ENCODE data around the gene AGFG1.

The AGFG1 gene

DNA sequence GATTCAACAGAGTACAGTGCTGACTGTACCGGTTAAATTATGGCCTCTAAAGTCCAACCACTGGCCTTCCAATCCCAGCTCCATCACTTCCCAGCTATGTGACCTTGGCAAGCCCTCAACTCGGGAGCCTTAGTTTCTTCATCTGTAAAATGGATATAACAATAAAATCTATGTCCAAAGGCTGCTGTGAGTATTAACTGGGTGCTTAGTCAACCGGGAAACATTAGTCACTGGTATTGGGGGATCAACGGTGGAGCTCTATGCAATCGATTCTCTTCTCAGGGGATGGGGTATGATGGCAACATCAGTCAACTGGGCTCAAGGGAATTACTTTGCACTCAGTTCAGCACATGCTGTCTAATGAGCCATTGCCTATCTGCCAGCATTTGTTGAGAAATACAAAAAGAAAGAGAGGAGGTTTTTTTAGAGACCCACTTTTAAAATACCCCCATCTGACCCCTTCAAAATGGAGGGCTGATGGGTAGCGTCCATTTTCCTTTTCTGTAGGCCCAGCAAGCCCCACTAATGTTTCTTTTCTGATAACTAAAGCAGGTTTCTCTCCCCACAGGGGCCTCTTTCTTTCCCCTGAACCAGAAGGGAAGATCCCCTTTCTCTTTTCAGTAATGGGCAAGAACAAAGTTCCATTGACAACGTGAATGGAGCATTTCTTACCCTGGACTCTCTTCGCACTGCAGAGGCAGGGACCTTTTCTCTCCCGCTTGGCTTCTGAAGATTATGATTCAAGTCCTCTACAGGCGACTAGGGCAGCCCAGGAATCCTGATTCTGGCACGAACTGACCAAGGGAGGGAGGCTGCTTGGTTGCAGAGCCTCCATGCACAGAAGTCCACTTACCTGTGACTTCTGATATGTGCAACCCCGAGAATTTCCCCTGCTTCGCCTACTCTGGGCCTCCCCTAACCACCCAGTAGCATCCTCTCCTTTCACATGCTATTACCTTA lies 8.7 kb upstream of the AGFG1 start:
- FAIRE-seq, result no peak

DNA sequence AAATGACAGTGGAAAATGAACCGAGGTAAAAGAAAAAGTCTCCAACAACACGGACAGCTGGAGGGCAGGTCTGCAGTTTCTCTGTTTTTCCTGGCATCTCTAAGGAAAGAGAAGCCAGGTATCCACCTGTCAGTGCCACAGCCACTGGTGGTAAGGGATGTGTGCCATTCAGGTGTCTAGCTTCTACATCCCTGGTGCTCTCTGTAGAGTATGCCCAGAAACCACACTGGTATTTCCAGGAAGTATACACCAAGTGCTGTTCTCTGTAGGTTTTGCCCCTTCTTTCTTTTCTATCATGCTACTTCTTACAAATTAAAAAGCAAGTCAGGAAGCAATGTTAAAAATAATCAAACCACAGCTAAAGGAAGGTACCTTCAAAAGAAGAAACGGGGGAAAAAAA lies 7.6 kb upstream of the AGFG1 start:
- no peak for FAIRE-seq

DNA sequence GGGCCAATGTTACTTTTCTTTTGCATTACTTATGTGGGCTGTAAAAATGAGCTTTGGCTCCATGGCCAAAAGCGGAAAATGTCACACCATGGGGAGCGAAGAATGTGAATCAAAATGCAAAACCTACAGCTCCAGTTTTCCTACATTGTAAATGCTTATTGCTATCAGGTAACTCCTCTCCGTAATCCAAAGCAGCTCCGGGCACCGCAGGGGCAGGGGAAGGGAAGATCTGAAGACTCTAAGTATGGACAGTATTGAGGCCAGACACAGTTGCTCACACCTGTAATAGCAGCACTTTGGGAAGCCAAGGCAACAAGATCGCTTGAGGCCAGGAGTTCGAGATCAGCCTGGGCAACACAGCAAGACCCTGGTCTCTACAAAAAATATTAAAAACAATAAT lies 7.1 kb upstream of the AGFG1 start:
- FAIRE-seq, result no peak

DNA sequence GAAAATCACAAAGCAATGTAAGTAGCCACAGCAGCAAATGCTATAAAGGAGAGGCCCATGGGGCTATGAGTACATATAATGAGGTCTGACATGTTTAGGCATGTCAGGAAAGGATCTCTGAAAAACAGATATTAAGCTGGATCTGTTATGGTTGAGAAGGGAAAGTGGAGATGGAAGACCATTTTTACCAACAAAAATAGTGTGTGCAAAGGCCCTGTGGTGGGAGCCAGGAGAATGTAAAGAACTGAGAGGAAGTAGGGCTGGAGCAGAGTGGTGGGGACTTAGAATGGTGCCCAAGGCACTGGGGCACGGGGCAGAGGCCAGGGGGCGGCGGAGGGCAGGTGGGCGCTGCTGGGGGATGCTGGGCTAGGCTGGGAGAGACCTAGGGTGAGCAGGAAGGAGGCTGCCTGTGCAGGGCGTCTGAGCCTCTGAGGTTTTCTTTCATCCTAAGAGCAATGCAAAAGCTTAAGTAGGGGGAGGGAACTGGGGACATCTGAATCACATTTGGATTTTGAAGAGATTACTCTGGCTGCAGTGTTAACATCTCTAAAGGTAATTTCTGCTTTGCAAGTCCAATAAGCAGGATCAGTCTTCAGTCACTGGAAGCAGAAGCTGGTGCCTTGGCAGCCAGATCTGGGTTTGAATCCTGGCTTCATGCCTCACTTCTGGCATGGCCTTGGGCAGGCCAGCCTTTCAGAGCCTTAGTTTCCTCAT lies 4.9 kb upstream of the AGFG1 start:
- FAIRE-seq, result no peak

DNA sequence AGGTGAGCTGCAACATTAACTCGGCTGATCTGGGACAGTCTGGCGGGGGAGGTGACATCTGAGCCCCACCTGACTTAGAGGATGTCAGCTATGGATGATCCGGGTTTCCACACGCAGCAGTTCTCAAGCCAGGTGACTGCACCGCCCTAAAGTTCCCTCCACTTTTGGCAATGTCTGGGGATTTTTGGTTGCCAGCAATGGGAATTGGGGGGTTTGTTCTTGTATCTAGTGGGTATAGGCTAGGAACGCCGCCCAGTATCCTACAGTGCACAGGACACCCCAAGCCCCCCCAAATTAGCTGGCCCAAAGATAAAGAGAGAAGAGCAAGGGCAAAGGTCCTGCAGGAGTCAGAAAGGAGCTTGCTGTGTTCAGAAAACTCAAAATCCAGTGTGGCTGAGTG lies 544 bp upstream of the AGFG1 start:
- FAIRE-seq, result no peak

DNA sequence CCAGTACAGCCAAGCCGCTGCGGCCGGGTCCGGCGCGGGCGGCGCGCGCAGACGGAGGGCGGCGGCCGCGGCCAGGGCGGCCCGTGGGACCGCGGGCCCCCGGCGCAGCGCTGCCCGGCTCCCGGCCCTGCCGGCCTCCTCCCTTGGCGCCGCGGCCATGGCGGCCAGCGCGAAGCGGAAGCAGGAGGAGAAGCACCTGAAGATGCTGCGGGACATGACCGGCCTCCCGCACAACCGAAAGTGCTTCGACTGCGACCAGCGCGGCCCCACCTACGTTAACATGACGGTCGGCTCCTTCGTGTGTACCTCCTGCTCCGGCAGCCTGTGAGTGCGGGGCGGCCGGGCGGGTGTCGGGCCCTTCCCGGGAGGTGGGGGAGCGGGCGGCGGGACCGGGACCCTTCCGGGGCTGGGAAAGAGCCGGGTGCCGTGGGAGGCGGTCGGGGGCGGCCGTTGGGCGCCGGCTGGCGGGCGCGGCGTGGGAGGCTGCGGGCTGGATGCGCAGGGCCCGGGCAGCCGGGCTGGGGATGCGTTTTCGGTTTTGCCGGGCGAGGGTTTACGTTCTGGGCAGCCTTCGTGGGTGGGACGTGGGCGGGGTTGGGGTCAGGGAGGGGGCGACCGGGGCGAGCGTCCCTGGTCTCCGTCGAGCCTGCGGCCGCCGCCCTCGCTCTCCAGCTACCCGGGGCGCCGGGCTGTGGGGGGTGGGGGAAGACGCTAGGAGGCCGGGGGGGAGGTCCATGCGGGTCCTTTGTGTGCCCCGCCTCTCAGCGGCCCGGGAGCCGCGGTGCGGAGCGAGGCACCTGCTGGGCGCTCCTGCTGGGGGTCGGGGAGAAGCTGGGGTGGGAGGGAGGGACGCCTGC lies 537 bp downstream of the AGFG1 start:
- FAIRE-seq, result no peak

DNA sequence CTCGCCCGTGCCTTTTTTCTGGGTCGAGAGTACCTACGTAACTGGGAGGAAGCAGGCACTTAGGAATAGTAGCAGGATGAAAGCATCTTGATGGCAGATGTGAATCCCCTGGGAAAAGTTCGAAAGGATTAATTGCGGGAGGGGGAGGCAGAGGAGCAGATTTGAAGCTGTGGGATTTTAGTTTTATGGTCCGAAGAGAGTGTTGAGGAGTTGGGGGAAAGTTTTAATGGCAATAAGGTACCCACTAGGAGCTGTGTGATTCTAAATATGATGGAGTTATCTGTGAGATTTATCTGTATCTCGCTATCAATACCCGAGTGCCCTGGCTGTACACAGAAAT lies 1.1 kb downstream of the AGFG1 start:
- FAIRE-seq, result no peak

DNA sequence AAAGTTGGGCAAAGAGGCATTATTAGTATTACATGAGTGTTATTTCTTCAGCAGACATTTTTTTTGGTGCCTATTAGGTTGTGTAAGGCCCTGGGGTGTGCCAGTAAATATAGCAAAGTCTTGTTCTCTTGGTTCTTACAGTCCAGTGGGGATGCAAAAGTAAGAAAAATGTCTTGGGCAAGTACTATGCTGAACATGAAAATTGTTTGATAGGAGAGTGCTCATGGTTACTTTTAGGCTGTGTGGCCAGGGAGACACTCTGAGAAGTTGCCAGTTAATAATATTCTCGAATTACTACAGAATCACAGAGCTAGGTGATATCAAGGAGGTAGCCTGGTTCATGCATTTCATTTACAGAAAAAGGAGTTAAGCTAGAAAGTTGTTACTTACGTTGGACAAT lies 1.9 kb downstream of the AGFG1 start:
- no peak for FAIRE-seq

DNA sequence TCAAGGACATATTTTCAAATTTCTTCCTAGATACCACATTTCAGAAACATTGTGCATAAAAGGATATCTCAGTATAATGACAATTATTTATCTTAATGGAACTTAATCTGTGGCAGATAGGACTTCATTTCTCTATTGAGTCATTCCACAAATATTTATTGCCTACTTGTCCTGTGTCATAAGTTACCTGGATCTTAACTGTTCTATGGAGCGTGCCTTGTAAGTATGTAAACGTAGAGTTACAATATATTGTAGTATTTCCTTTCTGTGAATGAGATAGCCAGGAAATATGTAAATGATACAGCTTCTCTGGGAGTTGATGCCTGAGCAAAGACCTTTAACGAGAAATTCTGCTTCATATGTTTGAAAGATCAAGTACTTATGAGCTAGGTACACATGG lies 2.5 kb downstream of the AGFG1 start:
- no peak for FAIRE-seq

DNA sequence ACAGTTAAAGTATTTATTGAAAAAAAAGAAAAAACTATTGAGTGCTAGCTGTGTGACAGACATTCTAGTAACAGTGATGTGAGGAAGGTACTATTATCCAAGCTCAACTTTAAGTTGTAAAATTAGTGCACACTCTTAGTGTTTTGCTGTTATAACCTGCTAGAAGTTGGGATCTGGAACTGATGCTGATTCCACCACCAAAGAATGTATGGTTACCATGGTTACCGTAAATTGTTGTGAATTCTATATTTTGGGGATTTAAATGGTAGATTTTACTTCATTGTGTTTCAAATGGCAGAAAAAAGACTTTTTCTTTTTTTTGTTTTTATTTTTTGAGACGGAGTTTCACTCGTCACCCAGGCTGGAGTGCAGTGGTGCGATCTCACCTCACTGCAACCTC lies 5.3 kb downstream of the AGFG1 start:
- no peak for FAIRE-seq

DNA sequence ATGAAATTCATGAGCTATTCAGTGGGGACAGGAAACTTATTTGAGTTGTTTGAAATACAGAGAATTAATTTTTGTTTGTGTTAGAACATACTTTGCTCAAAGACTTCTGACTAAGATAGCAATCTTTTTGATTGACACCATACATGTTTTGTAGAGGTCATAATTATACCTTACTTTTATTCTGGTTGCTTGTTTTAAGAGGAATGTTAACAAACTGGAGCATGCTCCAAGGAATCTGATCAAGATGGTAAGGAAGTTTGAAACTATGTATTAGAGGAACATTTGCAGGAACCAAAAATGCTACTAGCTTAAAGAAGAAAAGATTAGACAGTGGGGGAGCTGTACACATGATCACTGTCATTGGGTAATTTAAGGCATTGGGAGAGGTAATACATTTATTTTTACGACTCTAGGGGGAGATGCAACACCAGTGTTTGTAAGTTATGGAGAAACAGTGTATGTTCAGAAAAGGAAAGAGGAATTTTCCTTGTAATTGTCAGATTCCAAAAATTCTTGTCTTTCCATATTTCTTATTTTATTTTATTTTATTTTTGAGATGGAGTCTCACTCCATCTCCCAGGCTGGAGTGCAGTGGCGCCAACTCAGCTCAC lies 8.0 kb downstream of the AGFG1 start:
- FAIRE-seq, result peak; percentile 51

DNA sequence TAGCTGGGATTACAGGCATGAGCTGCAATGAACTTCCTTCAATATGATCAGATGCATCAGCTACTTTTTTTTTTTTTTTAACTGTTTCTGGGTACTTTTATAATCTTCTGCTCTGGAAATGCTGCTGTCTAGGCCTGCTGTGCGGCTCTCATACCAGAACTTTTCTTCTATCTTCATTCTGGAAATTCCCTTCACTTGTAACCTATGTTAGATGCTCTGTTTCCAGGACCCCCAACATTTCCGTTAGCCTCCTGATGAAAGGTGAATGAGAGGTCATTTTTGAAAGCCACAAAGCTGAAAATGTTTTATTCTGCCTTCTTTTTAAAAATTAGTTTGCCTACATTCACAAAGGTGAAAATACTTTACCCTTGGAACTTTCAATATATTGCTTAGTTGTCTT lies 8.6 kb downstream of the AGFG1 start:
- no peak for FAIRE-seq

DNA sequence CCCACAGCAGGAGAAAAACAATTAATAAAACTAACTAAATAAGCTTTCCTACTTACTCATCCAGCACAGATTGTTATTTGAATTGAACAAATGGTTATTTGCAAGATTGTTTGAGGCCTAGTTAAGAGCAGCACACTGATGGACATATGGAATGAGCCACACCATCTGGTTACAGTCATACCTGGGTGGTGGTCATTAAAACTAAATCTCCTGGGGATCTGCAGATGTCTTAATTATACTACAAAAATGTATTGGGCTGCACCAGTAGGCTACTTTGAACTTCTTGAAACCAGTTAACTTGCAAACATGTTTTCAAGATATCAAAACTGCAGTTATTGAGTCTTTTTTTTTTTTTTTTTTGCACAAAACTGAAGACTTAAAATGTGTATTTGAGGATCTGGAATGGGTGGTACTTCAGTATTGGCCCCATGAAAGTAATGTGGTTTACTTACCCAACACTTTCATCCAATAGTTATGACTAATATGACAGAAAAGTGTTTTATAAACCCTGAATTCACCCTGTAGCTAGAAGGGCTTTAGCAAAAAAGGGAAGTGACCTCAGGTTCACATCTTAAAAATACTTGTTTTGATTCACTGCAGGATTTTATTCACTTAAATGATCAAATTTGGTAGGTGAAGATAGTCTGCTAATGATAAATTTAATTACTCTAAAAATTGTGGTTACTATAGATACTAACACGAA lies 10.8 kb downstream of the AGFG1 start:
- FAIRE-seq, result no peak

DNA sequence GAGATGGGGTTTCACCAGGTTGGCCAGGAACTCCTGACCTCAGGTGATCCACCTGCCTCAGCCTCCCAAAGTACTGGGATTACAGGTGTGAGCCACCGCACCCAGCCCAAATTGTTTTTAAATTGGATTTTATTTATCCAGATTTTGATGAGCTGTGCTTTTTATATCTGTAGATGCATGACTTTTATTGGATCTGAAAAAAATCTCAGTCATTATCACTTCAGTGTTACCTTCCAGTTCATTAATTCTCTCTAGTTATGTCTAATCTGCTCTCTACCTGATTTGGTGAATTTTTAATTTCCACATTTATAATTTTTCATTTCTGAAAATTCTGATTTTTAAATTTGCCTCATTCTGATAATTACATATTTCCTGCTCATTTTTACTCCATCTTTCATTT lies 13.5 kb downstream of the AGFG1 start:
- no peak for FAIRE-seq

DNA sequence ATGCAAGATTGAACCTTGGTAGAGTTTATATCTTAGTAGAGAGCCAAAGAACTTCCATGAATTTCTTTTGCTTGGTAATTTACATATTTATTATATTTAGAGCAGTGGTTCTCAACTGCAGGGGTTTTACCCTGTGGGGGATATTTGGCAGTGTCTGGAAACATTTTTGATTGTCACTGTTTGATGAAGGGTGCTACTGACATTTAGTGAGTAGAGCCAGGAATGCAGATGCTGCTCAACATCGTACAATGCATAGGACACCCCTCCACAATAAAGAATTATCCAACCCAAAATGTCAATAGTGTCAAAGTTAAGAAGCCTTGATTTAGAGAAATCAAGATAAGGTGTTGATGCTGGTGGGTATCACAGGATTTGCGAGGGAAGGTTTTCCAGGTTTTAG lies 14.7 kb downstream of the AGFG1 start:
- FAIRE-seq, result no peak

DNA sequence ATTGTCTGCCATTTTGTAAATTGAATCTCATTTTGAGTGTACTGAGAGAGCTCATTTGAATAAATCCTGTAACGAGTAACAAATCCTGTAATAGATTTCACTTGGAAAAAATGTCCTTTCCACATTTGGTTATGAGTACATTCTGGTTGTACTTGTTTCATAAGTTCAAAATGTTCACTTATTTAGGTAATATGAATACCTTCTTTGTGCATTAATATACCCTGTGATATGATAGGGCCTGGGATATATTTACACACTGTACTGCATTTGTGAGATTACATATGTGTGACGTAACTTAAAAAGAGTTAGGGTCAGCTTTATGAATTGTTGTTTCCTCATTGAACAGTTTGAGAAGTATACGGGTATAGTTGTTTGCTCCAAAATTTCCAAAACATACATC lies 16.1 kb downstream of the AGFG1 start:
- FAIRE-seq, result no peak

DNA sequence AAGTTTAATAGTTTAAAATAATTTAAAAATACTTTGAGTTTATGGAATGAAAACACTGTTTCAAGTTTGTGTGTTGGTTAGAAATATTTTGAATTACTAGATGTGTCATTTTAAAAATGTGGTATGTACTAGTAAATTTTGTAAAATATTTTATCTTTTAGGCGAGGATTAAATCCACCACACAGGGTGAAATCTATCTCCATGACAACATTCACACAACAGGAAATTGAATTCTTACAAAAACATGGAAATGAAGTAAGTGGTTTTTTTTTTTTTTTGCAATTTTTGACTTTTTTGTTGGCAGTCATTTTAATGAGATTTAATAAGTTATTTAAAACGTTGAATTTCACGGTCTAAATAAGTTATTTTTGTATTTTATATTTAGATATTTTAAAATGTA lies 19.4 kb downstream of the AGFG1 start:
- FAIRE-seq, result peak; percentile 51

DNA sequence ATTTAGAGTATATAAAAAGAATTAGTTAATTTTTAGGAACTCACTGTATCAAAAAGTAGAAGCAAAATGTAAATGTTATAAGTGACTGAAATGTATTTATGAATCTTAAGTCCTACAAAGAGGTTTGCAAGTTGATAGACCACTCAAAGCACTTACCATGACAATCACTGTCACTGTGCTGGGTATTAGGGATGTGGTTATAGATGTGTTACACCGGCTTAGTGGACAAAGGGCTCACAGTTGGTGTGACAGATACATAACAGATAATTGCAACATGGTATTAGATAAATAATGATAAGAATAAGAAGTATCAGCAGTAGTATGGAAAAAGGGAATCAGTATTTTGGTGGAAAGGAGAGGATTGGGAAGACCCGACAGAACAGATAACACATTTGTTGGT lies 21.6 kb downstream of the AGFG1 start:
- FAIRE-seq, result no peak

DNA sequence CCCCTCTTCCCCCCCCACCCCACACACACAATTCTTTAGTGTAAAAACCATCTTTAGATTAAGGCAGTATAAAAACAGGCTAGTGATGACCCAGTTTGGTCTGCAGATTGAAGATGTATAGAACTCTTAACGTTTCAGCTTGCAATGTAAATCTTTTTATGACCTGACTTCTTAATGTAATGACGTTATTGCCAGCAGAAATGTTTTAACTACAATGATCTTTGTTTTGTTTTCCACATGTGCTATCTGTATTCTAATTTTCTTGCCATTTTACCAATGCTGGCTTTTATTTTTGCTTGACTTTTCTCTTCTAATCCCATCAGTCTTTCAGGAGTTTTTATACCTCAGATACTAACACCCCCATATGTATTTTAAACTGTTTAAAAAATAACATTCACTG lies 25.2 kb downstream of the AGFG1 start:
- FAIRE-seq, result no peak

DNA sequence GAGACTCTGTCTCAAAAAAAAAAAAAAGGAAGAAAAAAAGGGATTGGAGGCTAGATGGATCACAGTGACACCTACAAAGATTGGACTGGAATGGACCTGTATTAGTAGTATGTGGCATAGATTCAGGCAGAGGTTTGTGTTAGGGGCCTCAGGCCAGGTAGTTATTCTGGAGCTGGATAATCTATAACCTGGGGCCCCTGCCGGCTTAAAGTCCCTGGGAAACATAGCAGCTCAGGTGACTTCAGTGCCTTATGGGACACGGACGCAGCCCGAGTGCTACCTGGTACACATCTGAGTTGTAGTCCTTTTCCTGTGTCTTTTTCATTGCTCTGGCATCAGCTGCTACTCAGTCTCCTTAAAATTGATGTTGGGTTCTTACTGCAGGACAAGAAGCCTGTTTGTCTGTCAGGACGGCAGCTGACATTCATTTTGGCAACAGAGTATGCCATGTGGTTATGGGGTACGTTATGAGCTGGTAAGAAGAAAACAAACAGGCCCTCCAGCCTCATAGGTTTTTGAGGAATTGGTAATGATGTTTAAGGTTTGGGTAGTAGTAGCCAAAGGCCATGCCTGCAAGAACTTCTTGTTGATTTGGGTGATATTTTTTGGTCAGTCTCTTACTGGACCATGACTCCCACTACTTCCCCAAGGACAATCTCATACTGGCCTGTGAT lies 27.8 kb downstream of the AGFG1 start:
- FAIRE-seq, result no peak

DNA sequence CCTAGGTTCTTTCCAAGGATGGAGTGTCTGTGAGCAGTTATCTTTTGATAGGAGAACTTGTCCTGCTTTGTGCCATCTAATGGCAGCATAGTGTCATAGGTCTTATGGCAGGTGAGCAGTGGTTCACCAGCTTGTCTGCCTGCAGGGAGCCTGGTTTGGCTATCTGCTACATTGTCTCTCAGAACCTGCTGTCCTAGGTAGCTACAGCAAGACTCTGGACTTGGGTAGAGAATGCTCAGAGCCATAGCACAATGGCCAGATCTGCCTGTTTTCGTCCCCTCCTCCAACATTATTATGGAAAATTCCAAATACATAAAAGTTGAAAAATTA lies 28.3 kb downstream of the AGFG1 start:
- no peak for FAIRE-seq

Data from TTC549 (cell line).